ENCODE results near the gene NFX1. TPM values are rescaled to one million over a fixed set of nuclear protein-coding genes. Genes with fewer than 3 reads are reported as not detected.

The NFX1 gene
- total RNA-seq (10 to 100 TPM; 63.7 to 64.7 TPM), polyA plus RNA-seq (10 to 100 TPM; 21.2 to 45.0 TPM)

DNA sequence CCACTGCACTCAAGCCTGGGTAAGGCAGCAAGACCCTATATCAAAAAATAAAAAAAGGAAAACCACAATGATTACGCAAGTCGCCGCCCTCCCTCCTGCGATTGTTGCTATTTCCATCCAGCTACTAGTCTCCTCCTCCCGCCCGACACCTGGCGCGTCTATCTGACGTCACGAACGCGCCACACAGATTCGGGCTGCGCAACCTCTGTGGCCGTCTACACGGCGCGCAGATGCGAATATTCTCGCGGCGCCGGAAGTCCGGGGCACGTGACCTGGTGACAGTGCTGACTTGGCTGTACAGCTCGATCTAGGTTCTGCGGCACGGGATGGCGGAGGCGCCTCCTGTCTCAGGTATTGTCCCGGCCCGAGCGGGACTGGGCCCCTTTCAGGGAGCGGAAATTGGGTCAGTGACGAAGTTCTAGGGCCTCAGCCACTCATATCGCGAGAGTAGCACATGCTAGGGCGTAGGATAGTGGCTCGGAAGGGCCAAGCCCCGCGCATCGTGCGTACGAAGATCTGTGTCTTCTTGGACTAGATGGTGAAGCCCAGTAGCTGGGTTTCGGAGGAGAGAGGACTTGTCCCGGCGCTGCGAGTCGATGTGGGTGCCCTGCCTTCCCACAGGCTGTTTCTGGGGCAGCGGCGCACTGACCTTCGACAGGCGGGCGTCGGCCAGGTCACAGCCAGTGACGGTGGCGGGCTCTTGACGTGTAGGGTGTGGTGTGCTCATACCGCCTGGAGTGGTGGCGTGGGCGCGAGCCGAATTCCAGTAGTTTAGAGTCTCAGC, at the start of gene NFX1:
Gene NFX1 (plus strand): TSS at position 270 of the 784 bp plus-strand sequence. CDS start 57 bp downstream, at position 327.
- Mint-ChIP-seq H3K9me3 (peaks cover 0 to 7% (median 0%) of the 10 kb centered on the region in 8 donors), H3K4me3 (peak within 1 kb of the TSS; percentile 84 to 98 (median 96)), H3K27me3 (no peaks in the 10 kb centered on the region), H3K36me3 (peaks cover 22 to 54% of the 10 kb centered on the region in 2 donors), H3K27ac (peak within 1 kb of the TSS; percentile 96 to 100 (median 100)), H3K4me1 (peaks cover 32 to 64% (median 51%) of the 10 kb centered on the region in 4 donors)
- intact Hi-C loops (cut with micrococcal nuclease) = loop anchor here (1.0 to 5.0 kb wide), 9 partner anchors 26 to 757 kb away; partner anchors contain the start of genes APTX, AQP3, BAG1 and DNAJA1
- H3K27me3 ChIP-seq (ENCODE audit: insufficient read depth, low read length) = no peaks in the 10 kb centered on the region
- peak within 1 kb of the TSS; percentile 63 to 79 for H3K4me3 ChIP-seq (ENCODE audit: low read length in 2 of 2)
- peaks cover 13% of the 10 kb centered on the region for H3K36me3 ChIP-seq (ENCODE audit: insufficient read depth, low read length)
- no peaks in the 10 kb centered on the region for H3K9me3 ChIP-seq (ENCODE audit: control insufficient read depth in 1 of 2, low read length in 2 of 2)
- H3K27ac ChIP-seq (ENCODE audit: low read depth, low read length) = peak within 1 kb of the TSS; percentile 98
- peaks cover 62% of the 10 kb centered on the region for H3K4me1 ChIP-seq (ENCODE audit: insufficient read depth, low read length)
- DNase-seq = peak; percentile 99 to 100 (median 100)
- CTCF ChIA-PET (ENCODE audit: partially characterized antibody) = interaction anchor here (0.6 to 1.7 kb wide), 8 partner anchors 27 to 199 kb away, joined by 3 to 6 read pairs (median 4); partner anchors contain the start of genes AQP7 and NOL6
- POLR2A ChIA-PET (ENCODE audit: partially characterized antibody) = interaction anchor here (0.6 to 2.1 kb wide), 43 partner anchors 8 to 888 kb away, joined by 3 to 58 read pairs (median 5); partner anchors contain the start of genes APTX, AQP3, B4GALT1 and BAG1

DNA sequence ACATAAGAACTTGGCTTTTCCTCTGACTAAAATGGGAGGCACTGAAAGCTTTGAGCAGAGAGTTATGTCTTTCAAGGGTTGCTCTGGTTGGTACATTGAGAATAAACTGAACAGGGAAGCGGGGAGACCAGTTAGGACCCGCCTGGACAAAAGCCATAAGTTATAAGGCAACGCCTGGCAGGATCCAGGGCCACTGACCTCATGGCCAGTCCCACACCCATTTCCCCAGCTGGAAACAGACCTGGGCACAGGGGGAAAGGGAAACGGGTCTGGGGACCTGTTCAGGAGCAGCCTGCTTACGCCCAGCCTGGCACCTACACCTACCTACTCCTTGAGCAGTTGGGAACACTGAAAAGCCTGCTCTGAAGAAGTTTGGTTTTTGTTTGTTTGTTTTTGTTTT, 49.0 kb upstream of the NFX1 start:
- intact Hi-C loops (cut with micrococcal nuclease) = no loop called here
- H3K4me3 Mint-ChIP-seq = no peak overlapping the region
- DNase-seq = no peak
- Histone ChIP-seq H3K36me3 (ENCODE audit: insufficient read depth, low read length) (no peaks in the 10 kb centered on the region), H3K27me3 (ENCODE audit: insufficient read depth, low read length) (no peaks in the 10 kb centered on the region), H3K27ac (ENCODE audit: low read depth, low read length) (no peak overlapping the region), H3K4me3 (ENCODE audit: low read length in 2 of 2) (no peak overlapping the region), H3K4me1 (ENCODE audit: insufficient read depth, low read length) (no peaks in the 10 kb centered on the region), H3K9me3 (ENCODE audit: control insufficient read depth in 1 of 2, low read length in 2 of 2) (no peaks in the 10 kb centered on the region)
- H3K36me3 Mint-ChIP-seq = no peaks in the 10 kb centered on the region
- H3K27ac Mint-ChIP-seq = no peak overlapping the region
- H3K27me3 Mint-ChIP-seq = peaks cover 2 to 5% of the 10 kb centered on the region in 2 donors
- H3K4me1 Mint-ChIP-seq = peaks cover 0 to 4% (median 0%) of the 10 kb centered on the region in 4 donors
- POLR2A ChIA-PET (ENCODE audit: partially characterized antibody) = no interaction called here
- H3K9me3 Mint-ChIP-seq = no peaks in the 10 kb centered on the region
- CTCF ChIA-PET (ENCODE audit: partially characterized antibody) = no interaction called here

DNA sequence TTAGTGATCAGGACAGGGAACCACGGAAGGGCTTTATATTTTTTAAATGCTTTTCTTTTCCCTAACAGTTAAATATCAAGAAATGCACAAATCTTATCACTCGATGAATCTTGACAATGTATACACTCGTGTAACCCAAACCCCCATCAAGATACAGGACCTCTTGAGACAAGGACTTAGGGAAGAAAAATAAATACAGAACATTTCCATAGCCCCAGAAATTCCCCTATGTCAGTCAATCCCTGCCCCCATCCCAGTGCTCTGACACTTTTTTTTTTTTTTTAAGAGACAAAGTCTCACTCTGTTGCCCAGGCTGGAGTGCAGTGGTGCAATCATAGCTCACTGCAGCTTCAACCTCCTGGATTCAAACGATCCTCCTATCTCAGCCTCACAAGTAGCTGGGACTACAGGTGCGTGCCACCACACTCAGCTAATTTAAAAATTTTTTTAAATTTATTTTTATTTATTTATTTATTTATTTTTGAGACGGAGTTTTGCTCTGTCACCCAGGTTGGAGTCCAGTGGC, 47.6 kb upstream of the NFX1 start:
- intact Hi-C loops (cut with micrococcal nuclease) = no loop called here
- no peak for DNase-seq
- Histone ChIP-seq H3K9me3 (ENCODE audit: control insufficient read depth in 1 of 2, low read length in 2 of 2) (no peaks in the 10 kb centered on the region), H3K4me1 (ENCODE audit: insufficient read depth, low read length) (no peaks in the 10 kb centered on the region), H3K27me3 (ENCODE audit: insufficient read depth, low read length) (no peaks in the 10 kb centered on the region), H3K27ac (ENCODE audit: low read depth, low read length) (no peak overlapping the region), H3K4me3 (ENCODE audit: low read length in 2 of 2) (no peak overlapping the region), H3K36me3 (ENCODE audit: insufficient read depth, low read length) (no peaks in the 10 kb centered on the region)
- ChIA-PET CTCF (ENCODE audit: partially characterized antibody) (no interaction called here), POLR2A (ENCODE audit: partially characterized antibody) (no interaction called here)
- H3K4me1 Mint-ChIP-seq = peaks cover 0 to 4% (median 0%) of the 10 kb centered on the region in 4 donors
- peak overlapping the region in 1 of 7 donors; percentile 58 for H3K27ac Mint-ChIP-seq
- no peaks in the 10 kb centered on the region for H3K9me3 Mint-ChIP-seq
- H3K27me3 Mint-ChIP-seq = peaks cover 2 to 5% of the 10 kb centered on the region in 2 donors
- peaks cover 5% of the 10 kb centered on the region in 2 donors for H3K36me3 Mint-ChIP-seq
- no peak overlapping the region for H3K4me3 Mint-ChIP-seq

GRCh38 chr9:33244137-33244784, 46.1 kb upstream of the NFX1 start:
- H3K36me3 Mint-ChIP-seq = peaks cover 11 to 12% of the 10 kb centered on the region in 2 donors
- no peaks in the 10 kb centered on the region for H3K36me3 ChIP-seq (ENCODE audit: insufficient read depth, low read length)
- H3K9me3 Mint-ChIP-seq = no peaks in the 10 kb centered on the region
- CTCF ChIA-PET (ENCODE audit: partially characterized antibody) = interaction anchor here (1.2 kb wide), 1 partner anchor 18 kb away, joined by 4 read pairs; no protein-coding TSS in a partner anchor
- no peak overlapping the region for H3K27ac Mint-ChIP-seq
- H3K4me1 ChIP-seq (ENCODE audit: insufficient read depth, low read length) = no peaks in the 10 kb centered on the region
- H3K27me3 ChIP-seq (ENCODE audit: insufficient read depth, low read length) = no peaks in the 10 kb centered on the region
- peaks cover 0 to 4% (median 0%) of the 10 kb centered on the region in 4 donors for H3K4me1 Mint-ChIP-seq
- no peak overlapping the region for H3K27ac ChIP-seq (ENCODE audit: low read depth, low read length)
- no peak for DNase-seq
- no peak overlapping the region for H3K4me3 ChIP-seq (ENCODE audit: low read length in 2 of 2)
- intact Hi-C loops (cut with micrococcal nuclease) = no loop called here
- no peaks in the 10 kb centered on the region for H3K9me3 ChIP-seq (ENCODE audit: control insufficient read depth in 1 of 2, low read length in 2 of 2)
- no peak overlapping the region for H3K4me3 Mint-ChIP-seq
- peaks cover 2 to 5% of the 10 kb centered on the region in 2 donors for H3K27me3 Mint-ChIP-seq
- POLR2A ChIA-PET (ENCODE audit: partially characterized antibody) = interaction anchor here (1.0 kb wide), 1 partner anchor 9 kb away, joined by 3 read pairs; no protein-coding TSS in a partner anchor

DNA sequence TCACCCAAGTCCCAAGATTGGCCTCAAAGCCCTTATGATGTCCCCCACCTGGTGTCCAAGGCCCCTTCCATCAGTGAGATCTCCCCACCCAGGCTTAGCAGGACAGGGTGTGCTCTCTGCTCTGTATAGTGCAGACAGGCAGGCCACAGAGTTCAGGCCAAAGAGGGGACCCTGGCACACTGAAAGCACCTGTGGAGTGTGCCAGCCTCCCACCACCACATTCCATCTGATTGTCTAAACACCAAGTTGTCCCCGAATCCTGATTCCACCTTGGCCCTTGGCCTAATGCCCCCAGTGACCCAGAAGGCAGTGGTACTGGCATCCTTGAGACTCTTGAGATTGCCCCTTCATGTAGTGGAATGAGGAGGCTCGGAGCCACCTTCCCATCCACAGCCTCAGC, 45.0 kb upstream of the NFX1 start:
- peaks cover 11 to 14% of the 10 kb centered on the region in 2 donors for H3K36me3 Mint-ChIP-seq
- POLR2A ChIA-PET (ENCODE audit: partially characterized antibody) = no interaction called here
- Histone ChIP-seq H3K27me3 (ENCODE audit: insufficient read depth, low read length) (no peaks in the 10 kb centered on the region), H3K4me3 (ENCODE audit: low read length in 2 of 2) (no peak overlapping the region), H3K36me3 (ENCODE audit: insufficient read depth, low read length) (no peaks in the 10 kb centered on the region), H3K27ac (ENCODE audit: low read depth, low read length) (no peak overlapping the region), H3K9me3 (ENCODE audit: control insufficient read depth in 1 of 2, low read length in 2 of 2) (no peaks in the 10 kb centered on the region), H3K4me1 (ENCODE audit: insufficient read depth, low read length) (no peaks in the 10 kb centered on the region)
- H3K27ac Mint-ChIP-seq = no peak overlapping the region
- CTCF ChIA-PET (ENCODE audit: partially characterized antibody) = no interaction called here
- peaks cover 2 to 3% of the 10 kb centered on the region in 2 donors for H3K27me3 Mint-ChIP-seq
- no peaks in the 10 kb centered on the region for H3K9me3 Mint-ChIP-seq
- H3K4me1 Mint-ChIP-seq = no peaks in the 10 kb centered on the region
- no peak for DNase-seq
- intact Hi-C loops (cut with micrococcal nuclease) = no loop called here
- no peak overlapping the region for H3K4me3 Mint-ChIP-seq

DNA sequence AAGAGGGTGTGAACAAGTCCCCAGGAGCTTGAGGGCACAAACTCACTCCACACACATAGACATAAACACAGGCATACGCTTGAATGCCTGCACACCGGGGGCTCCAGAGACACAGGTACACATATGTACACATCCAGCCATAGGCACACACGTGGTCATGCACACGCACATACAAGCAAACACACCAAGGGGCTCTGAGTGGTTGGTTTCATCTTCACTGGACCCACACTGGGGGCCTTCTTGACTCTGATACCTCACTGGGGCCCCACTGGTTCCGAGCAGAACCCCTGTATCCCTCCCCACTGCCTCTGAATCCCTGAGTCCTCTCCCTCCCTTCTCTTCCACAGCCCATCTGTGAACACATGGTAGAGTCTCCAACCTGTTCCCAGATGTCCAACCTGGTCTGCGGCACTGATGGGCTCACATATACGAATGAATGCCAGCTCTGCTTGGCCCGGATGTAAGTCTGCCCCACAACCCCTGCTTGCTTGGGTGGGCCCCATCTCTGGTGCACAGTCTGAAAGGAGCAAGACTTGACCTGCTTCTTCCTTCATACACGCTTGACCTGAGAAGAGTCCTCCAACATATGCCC, 44.0 kb upstream of the NFX1 start:
- Histone ChIP-seq H3K27ac (ENCODE audit: low read depth, low read length) (no peak overlapping the region), H3K4me1 (ENCODE audit: insufficient read depth, low read length) (no peaks in the 10 kb centered on the region), H3K36me3 (ENCODE audit: insufficient read depth, low read length) (no peaks in the 10 kb centered on the region), H3K4me3 (ENCODE audit: low read length in 2 of 2) (no peak overlapping the region), H3K27me3 (ENCODE audit: insufficient read depth, low read length) (no peaks in the 10 kb centered on the region), H3K9me3 (ENCODE audit: control insufficient read depth in 1 of 2, low read length in 2 of 2) (no peaks in the 10 kb centered on the region)
- ChIA-PET POLR2A (ENCODE audit: partially characterized antibody) (no interaction called here), CTCF (ENCODE audit: partially characterized antibody) (no interaction called here)
- H3K9me3 Mint-ChIP-seq = no peaks in the 10 kb centered on the region
- no peaks in the 10 kb centered on the region for H3K4me1 Mint-ChIP-seq
- no peak overlapping the region for H3K4me3 Mint-ChIP-seq
- intact Hi-C loops (cut with micrococcal nuclease) = no loop called here
- H3K27me3 Mint-ChIP-seq = peaks cover 2 to 3% of the 10 kb centered on the region in 2 donors
- H3K36me3 Mint-ChIP-seq = peaks cover 11 to 18% of the 10 kb centered on the region in 2 donors
- H3K27ac Mint-ChIP-seq = no peak overlapping the region
- no peak for DNase-seq

Data from CD4-positive, alpha-beta memory T cell (primary cell).